A549 (cell line): Measurements from ENCODE around the gene COL2A1. TPM values are rescaled to one million over a fixed set of nuclear protein-coding genes. Genes with fewer than 3 reads are reported as not detected.
A peak's percentile ranks its signal among the peaks of the same experiment; 100 is the strongest.

Experiments
- ATAC-seq, 2 experiments: fragments of 200-7000 bp in 1 of 2; fragments of >200 bp in 1 of 2; cut with Nextera tagmentation in 1 of 2; cut with Tn5 transposase in 1 of 2; 3 replicates each; pipeline versions ENCODE4 v1.8.0 to v1.9.1; 2018 to 2020; ENCODE audit warnings: mild to moderate bottlenecking in 1 of 2, moderate library complexity in 1 of 2
- CTCF ChIA-PET: fragments of 300-600 bp; sonication (Branson Sonifier 250); formaldehyde crosslinking; extraction: SDS; loops from one replicate; lab custom pipeline; 2021; ENCODE audit warnings: antibody characterized with exemption, inconsistent platforms; lab: Yijun Ruan, JAX
- POLR2A ChIA-PET: fragments of 350-600 bp; formaldehyde crosslinking; extraction: SDS; loops from one replicate; lab custom pipeline; 2021; ENCODE audit warnings: antibody characterized with exemption, inconsistent platforms; lab: Yijun Ruan, JAX
- DNase-seq, 2 experiments: peaks; one replicate each; pipeline versions ENCODE4 v3.0.0 to v3.0.0-alpha.2; 2011 to 2016; ENCODE audit warnings: low read depth in 1 of 2, low spot score in 1 of 2
- FAIRE-seq: peaks from 2 replicates; lab custom pipeline; 2011; peaks lifted over from hg19 to GRCh38; lab: Jason Lieb, UNC
- H3K27ac ChIP-seq, 2 experiments: fragments of >200 bp; sonication (Bioruptor Twin); formaldehyde crosslinking; 3 replicates each; pipeline ENCODE4 v1.5.1; 2016 to 2017
- H3K4me1 ChIP-seq: fragments of >200 bp; sonication (Bioruptor Twin); formaldehyde crosslinking; 3 replicates; pipeline ENCODE4 v1.6.1; 2016
- H3K4me2 ChIP-seq: fragments of >200 bp; sonication (Bioruptor Twin); formaldehyde crosslinking; 3 replicates; pipeline ENCODE4 v1.6.1; 2016
- H3K4me3 ChIP-seq: fragments of >200 bp; sonication (Bioruptor Twin); formaldehyde crosslinking; 3 replicates; pipeline ENCODE4 v1.5.1; 2016
- H3K9me3 ChIP-seq: fragments of >200 bp; sonication (Bioruptor Twin); formaldehyde crosslinking; 3 replicates; pipeline ENCODE4 v1.6.1; 2016
- E2F6 ChIP-seq: IDR thresholded peaks from 2 replicates; pipeline ENCODE4 v1.6.1; 2012; ENCODE audit warnings: low read depth, borderline replicate concordance
- EHF ChIP-seq: fragments of 250-450 bp; sonication (Bioruptor Pico); IDR thresholded peaks from 2 replicates; pipeline ENCODE4 v1.5.0; 2020; ENCODE audit warnings: mild to moderate bottlenecking
- EHMT2 ChIP-seq: fragments of 200-600 bp; sonication (generic); IDR thresholded peaks from 2 replicates; pipeline ENCODE4 v1.6.1; 2016; ENCODE audit warnings: antibody characterized with exemption, low read depth, mild to moderate bottlenecking, moderate library complexity
- ESRRA ChIP-seq: fragments of 150-350 bp; IDR thresholded peaks from 2 replicates; pipeline ENCODE4 v1.6.1; 2014; ENCODE audit warnings: mild to moderate bottlenecking, low read length, borderline replicate concordance
- FOSL2 ChIP-seq, 2 experiments: fragments of 450-650 bp in 1 of 2; fragments of >200 bp in 1 of 2; sonication (Bioruptor Twin) in 1 of 2; formaldehyde crosslinking; IDR thresholded peaks; 2 replicates each; pipeline versions ENCODE4 v1.5.0 to v1.6.1; 2016 to 2020; ENCODE audit warnings: mild to moderate bottlenecking in 1 of 2, moderate library complexity in 1 of 2
- FOXS1 ChIP-seq: fragments of 250-450 bp; sonication (Bioruptor Pico); IDR thresholded peaks from 2 replicates; pipeline ENCODE4 v1.5.0; 2020; ENCODE audit warnings: mild to moderate bottlenecking, moderate library complexity
- GATA3 ChIP-seq: IDR thresholded peaks from 2 replicates; pipeline ENCODE4 v1.6.1; 2012; ENCODE audit warnings: borderline replicate concordance
- HOXB13 ChIP-seq: fragments of 250-450 bp; sonication (Bioruptor Pico); IDR thresholded peaks from 2 replicates; pipeline ENCODE4 v1.5.0; 2020; ENCODE audit warnings: low read depth, mild to moderate bottlenecking, moderate library complexity
- HOXB5 ChIP-seq: fragments of 250-450 bp; sonication (Bioruptor Pico); IDR thresholded peaks from 2 replicates; pipeline ENCODE4 v1.5.0; 2020; ENCODE audit warnings: mild to moderate bottlenecking, moderate library complexity
- JUN ChIP-seq, 2 experiments: fragments of >200 bp; sonication (Bioruptor Twin); formaldehyde crosslinking; IDR thresholded peaks; 2 replicates in 1 of 2; 3 replicates in 1 of 2; pipeline ENCODE4 v1.6.1; 2016 to 2017
- JUNB ChIP-seq: fragments of >200 bp; sonication (Bioruptor Twin); formaldehyde crosslinking; IDR thresholded peaks from 2 replicates; pipeline ENCODE4 v1.6.1; 2016
- KDM5A ChIP-seq: fragments of 200-600 bp; sonication (generic); IDR thresholded peaks from 2 replicates; pipeline ENCODE4 v1.6.1; 2016; ENCODE audit warnings: antibody characterized with exemption, mild to moderate bottlenecking
- MYC ChIP-seq: IDR thresholded peaks from 2 replicates; pipeline ENCODE4 v1.6.1; 2012; ENCODE audit warnings: mild to moderate bottlenecking, inconsistent platforms, low read length, improper control_type of control experiment, borderline replicate concordance
- NFE2L2 ChIP-seq: fragments of 150-350 bp; conservative IDR thresholded peaks from 2 replicates; pipeline ENCODE4 v1.6.1; 2014; ENCODE audit warnings: low read length
- PHF8 ChIP-seq: fragments of 200-600 bp; sonication (generic); IDR thresholded peaks from 2 replicates; pipeline ENCODE4 v1.6.1; 2016; ENCODE audit warnings: low read depth, mild to moderate bottlenecking, antibody characterized with exemption, moderate library complexity, borderline replicate concordance
- POLR2AphosphoS2 ChIP-seq: conservative IDR thresholded peaks from 2 replicates; pipeline ENCODE4 v1.6.1; 2012; ENCODE audit warnings: low read length, improper control_type of control experiment, inconsistent platforms
- RNF2 ChIP-seq: fragments of 200-600 bp; sonication (generic); IDR thresholded peaks from 2 replicates; pipeline ENCODE4 v1.6.1; 2016; ENCODE audit warnings: low read depth, mild to moderate bottlenecking, antibody characterized with exemption, moderate library complexity, borderline replicate concordance
- SMC3 ChIP-seq: fragments of >200 bp; sonication (Bioruptor Twin); formaldehyde crosslinking; IDR thresholded peaks from 3 replicates; pipeline ENCODE4 v1.6.1; 2018; ENCODE audit warnings: inconsistent platforms
- TFCP2L1 ChIP-seq: fragments of 250-450 bp; sonication (Bioruptor Pico); IDR thresholded peaks from 2 replicates; pipeline ENCODE4 v1.5.0; 2021; ENCODE audit warnings: mild to moderate bottlenecking
- TP53 ChIP-seq: fragments of 250-450 bp; sonication (Bioruptor Pico); IDR thresholded peaks from 2 replicates; pipeline ENCODE4 v1.5.0; 2021; ENCODE audit warnings: mild to moderate bottlenecking, moderate library complexity
- ZC3H11A ChIP-seq: fragments of 450-650 bp; IDR thresholded peaks from 2 replicates; pipeline ENCODE4 v1.6.1; 2014; ENCODE audit warnings: antibody characterized with exemption, mild to moderate bottlenecking
- ZNF302 ChIP-seq: fragments of 250-450 bp; sonication (Bioruptor Pico); IDR thresholded peaks from 2 replicates; pipeline ENCODE4 v1.9.0; 2021; ENCODE audit warnings: inconsistent platforms, mild to moderate bottlenecking, moderate library complexity
- WGBS: methylation state at CpG from one replicate; pipeline ENCODE4 v1.1.6; 2017; ENCODE audit errors: missing lambda C conversion rate; 5-methylcytosine and 5-hydroxymethylcytosine counted together
- polyA plus RNA-seq, 4 experiments: library from polyadenylated mRNA; depleted of rRNA in 3 of 4; stranded (reverse); fragments of >200 nt; fragmentation: RNase III in 1 of 4; extraction: RNeasy Plus Mini Kit Qiagen cat#74134 plus additional on column Dnase treatment in 1 of 4; gene quantifications; 2 replicates in 3 of 4; 3 replicates in 1 of 4; pipeline ENCODE4 v1.2.3, GENCODE V29; 2011 to 2017
- TF ChIP-seq, protein P1 (sequence below): IDR thresholded peaks from 2 replicates; pipeline ENCODE4 v1.6.1; 2012
- TF ChIP-seq, protein P2 (sequence below): IDR thresholded peaks from 2 replicates; pipeline ENCODE4 v1.6.1; 2012

Gene COL2A1
- polyA plus RNA-seq, 2 of the 4 experiments (the other 2 are of a cell fraction): 0.01 TPM; not detected in 1

DNA sequence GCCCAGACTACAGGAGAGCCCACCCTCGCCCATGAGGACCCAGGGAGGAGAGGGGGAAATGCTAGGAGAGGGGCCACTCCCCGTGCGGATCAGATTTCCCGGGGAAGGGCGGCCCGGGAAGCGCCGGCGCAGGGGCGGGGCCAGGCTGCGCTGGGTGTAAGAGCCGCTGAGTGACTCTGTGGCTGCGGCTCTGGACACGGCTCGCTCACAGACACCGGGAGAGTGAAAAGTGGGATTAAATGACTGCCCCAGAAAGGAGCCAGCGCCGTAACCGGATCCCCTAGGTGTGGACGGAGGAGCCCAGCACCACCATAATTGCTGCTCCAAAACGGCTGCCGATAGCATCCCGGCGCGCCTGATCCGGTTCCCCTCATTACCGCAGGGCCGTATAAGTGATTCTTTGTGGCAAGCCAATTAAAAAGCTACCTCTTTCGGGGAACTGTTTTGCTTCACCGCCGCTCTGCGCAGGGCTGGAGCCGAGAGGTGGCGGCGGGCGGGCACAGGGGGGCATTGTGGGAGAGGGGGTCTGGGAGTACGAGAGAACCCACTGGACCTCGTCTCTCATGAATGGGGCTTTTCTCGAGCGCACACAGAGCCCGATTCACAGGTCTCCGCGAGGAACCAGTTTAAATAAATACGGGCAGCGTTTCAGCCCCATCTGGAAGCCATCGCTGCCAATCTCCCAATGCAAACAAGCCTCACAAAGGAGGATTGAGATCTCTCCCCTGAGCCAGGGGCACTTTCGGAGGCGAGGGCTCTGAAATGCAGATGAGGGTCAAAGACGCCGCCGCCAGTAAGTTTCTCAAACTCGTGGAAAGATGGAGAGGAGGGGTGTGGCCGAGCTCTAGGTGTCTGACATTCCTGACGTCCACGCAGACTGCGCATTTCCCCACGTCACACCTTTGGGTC lies 2.5 kb downstream of the COL2A1 start (continued):
- TF ChIP-seq E2F6 (0 out of 2 replicates have a peak, but pooled peaks have one; percentile 8), TFCP2L1 (CRISPR knock-in tag) (no peak)
- TF ChIP-seq, protein P1, sequence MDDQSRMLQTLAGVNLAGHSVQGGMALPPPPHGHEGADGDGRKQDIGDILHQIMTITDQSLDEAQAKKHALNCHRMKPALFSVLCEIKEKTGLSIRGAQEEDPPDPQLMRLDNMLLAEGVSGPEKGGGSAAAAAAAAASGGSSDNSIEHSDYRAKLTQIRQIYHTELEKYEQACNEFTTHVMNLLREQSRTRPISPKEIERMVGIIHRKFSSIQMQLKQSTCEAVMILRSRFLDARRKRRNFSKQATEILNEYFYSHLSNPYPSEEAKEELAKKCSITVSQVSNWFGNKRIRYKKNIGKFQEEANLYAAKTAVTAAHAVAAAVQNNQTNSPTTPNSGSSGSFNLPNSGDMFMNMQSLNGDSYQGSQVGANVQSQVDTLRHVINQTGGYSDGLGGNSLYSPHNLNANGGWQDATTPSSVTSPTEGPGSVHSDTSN: no peak

- 18% methylated on average over 17 of the region's 18 CpGs for WGBS
- ChIA-PET CTCF (interaction anchor here (0.6 to 1.7 kb wide), 3 partner anchors 10 to 84 kb away, joined by 4 read pairs; no protein-coding TSS in a partner anchor), POLR2A (interaction anchor here (1.4 kb wide), 1 partner anchor 96 kb away, joined by 3 read pairs; the partner anchor contains the start of gene VDR)
- H3K9me3 ChIP-seq: no peaks in the 10 kb centered on the region
- H3K27ac ChIP-seq: peak overlapping the region in 1 of 2 experiments; percentile 43; a peak in 1 of 6 replicates
- ATAC-seq: peak; percentile 57 to 61
- peak overlapping the region; percentile 46 for H3K4me3 ChIP-seq
- H3K4me2 ChIP-seq: peak overlapping the region; percentile 94
- peak; percentile 48 to 60 for DNase-seq
- TF ChIP-seq RNF2 (no peak), SMC3 (no peak), E2F6 (0 out of 2 replicates have a peak, but pooled peaks have one; percentile 14), HOXB5 (CRISPR knock-in tag) (no peak)
- TF ChIP-seq, protein P2, sequence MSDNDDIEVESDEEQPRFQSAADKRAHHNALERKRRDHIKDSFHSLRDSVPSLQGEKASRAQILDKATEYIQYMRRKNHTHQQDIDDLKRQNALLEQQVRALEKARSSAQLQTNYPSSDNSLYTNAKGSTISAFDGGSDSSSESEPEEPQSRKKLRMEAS: peak; percentile 65
- no peak for FAIRE-seq
- peaks cover 28% of the 10 kb centered on the region for H3K4me1 ChIP-seq
Observed at GRCh38 chr12:48000878-48001504, 3.3 kb downstream of the COL2A1 start.

DNA sequence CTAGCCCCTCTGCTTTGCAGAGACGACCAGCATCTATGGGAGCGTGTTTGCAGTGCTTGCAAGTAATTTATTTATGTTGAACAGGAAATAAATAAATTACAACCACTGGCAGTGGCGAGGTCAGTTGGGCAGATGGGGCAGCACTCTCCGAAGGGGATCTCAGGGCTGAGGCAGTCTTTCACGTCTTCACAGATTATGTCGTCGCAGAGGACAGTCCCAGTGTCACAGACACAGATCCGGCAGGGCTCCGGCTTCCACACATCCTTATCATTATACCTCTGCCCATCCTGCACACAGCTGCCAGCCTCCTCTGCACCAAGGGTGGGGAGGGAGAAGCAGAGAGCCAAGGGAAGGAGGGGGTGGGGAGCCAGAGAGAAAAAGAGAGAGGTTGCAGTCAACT lies 4.5 kb downstream of the COL2A1 start:
- no peak for TF ChIP-seq KDM5A
- TF ChIP-seq TFCP2L1 (CRISPR knock-in tag): no peak
- TF ChIP-seq ZNF302 (CRISPR knock-in tag): no peak
- no peak for TF ChIP-seq ZC3H11A
- TF ChIP-seq MYC: no peak
- TF ChIP-seq JUNB: no peak
- no peak for TF ChIP-seq NFE2L2
- no peak for TF ChIP-seq JUN (IDR thresholded peaks at IDR 0.05)
- no peak for TF ChIP-seq ESRRA
- no peak for TF ChIP-seq FOSL2 (IDR thresholded peaks at IDR 0.05)
- TF ChIP-seq FOSL2 (CRISPR knock-in tag; IDR thresholded peaks at IDR 0.05): no peak
- TF ChIP-seq PHF8: no peak
- no peak for TF ChIP-seq FOXS1 (CRISPR knock-in tag)
- TF ChIP-seq EHMT2: no peak
- no peak for TF ChIP-seq EHF (CRISPR knock-in tag)
- TF ChIP-seq, protein P2: no peak
- no peak for TF ChIP-seq TP53 (CRISPR knock-in tag)
- TF ChIP-seq POLR2AphosphoS2: no peak
- no peak for TF ChIP-seq HOXB13 (CRISPR knock-in tag)
- TF ChIP-seq GATA3: no peak
- ChIA-PET CTCF (interaction anchor here (0.7 kb wide), 1 partner anchor 180 kb away, joined by 3 read pairs; no protein-coding TSS in a partner anchor), POLR2A (no interaction called here)
- DNase-seq: no peak
- ATAC-seq: no peak
- WGBS: 48% methylated on average over 9 of the region's 9 CpGs
- H3K4me1 ChIP-seq: peaks cover 28% of the 10 kb centered on the region
- no peaks in the 10 kb centered on the region for H3K9me3 ChIP-seq
- H3K27ac ChIP-seq: no peak overlapping the region
- H3K4me2 ChIP-seq: no peak overlapping the region
- no peak for FAIRE-seq
- H3K4me3 ChIP-seq: no peak overlapping the region
